ENCODE data around the gene ZSCAN31.

DNA sequence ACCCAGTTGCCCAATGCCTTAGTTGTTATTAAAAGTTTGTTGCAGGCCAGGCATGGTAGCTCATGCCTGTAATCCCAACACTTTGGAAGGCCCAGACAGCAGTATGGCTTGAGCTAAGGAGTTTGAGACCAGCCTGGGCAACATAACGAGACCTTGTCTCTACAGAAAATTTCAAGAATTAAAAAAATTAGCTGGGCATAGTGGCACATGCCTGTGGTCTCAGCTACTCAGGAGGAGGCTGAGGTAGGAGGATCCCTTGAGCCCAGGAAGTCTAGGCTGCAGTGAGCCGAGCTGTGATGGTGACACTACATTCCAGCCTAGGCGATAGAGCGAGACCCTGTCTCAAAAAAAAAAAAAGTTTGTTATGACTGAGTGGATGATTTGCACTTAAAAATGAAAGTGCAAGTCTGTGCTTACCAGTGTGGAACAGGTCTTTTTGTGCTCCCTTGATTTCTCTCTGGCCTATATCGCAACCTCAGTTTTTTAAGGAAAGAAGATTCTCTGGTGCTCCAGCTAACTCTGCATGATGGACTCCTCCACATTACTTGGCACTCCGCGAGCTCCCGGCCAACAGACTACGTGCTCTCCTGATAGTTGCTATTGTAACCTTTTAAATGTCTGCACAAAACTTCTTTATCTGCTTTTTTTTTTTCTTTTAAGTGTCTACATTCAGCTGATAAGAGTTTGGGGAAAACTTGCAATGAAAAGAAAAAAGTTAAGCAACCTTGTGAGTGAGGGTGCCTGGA, 35.9 kb upstream of the ZSCAN31 start:
- TF ChIP-seq CTCF (IDR thresholded peaks at IDR 0.05 in 8 of 11, conservative IDR thresholded peaks at IDR 0.05 in 3 of 11): no peak
- TF ChIP-seq POLR2A (IDR thresholded peaks at IDR 0.05): no peak
